Panc1 (cell line): ENCODE data around the gene CD151. TPM values are rescaled to one million over a fixed set of nuclear protein-coding genes. Genes with fewer than 3 reads are reported as not detected.

Experiments
- ATAC-seq: fragments of 200-7000 bp; cut with Tn5 transposase; 2 replicates; pipeline ENCODE4 v1.9.1; 2020; ENCODE audit warnings: mild to moderate bottlenecking, moderate library complexity
- BruUV-seq: library from RNA; stranded (reverse); fragments of 400-500 nt; replicated peaks from 2 replicates; lab custom pipeline; 2021; lab: Mats Ljungman, UMichigan
- CTCF ChIA-PET: fragments of 300-600 bp; sonication (Branson Sonifier 250); formaldehyde crosslinking; loops from one replicate; lab custom pipeline; 2022; ENCODE audit warnings: antibody characterized with exemption; lab: Charles Lee
- POLR2A ChIA-PET: fragments of 300-600 bp; sonication (Branson Sonifier 250); formaldehyde crosslinking; loops from one replicate; lab custom pipeline; 2022; ENCODE audit warnings: antibody characterized with exemption; lab: Charles Lee
- DNase-seq: peaks from one replicate; pipeline ENCODE4 v3.0.0-alpha.2; 2010; ENCODE audit warnings: low read depth, low spot score
- H3K27ac ChIP-seq: 2 replicates; pipeline ENCODE4 v1.5.1; 2011; ENCODE audit warnings: mild to moderate bottlenecking, low read length, inconsistent platforms
- H3K27me3 ChIP-seq: fragments of 200-500 bp; sonication (Bioruptor generic); 2 replicates; pipeline ENCODE4 v1.6.0; 2014; ENCODE audit warnings: low read length, inconsistent platforms; ENCODE audit not compliant: control insufficient read depth, insufficient read depth
- H3K36me3 ChIP-seq: fragments of 200-500 bp; sonication (Bioruptor generic); 2 replicates; pipeline ENCODE4 v1.5.1; 2014; ENCODE audit warnings: inconsistent platforms, mild to moderate bottlenecking, low read length, moderate library complexity; ENCODE audit not compliant: control insufficient read depth, insufficient read depth
- H3K4me1 ChIP-seq: 2 replicates; pipeline ENCODE4 v1.5.1; 2011; ENCODE audit warnings: inconsistent platforms, mild to moderate bottlenecking, low read length, moderate library complexity; ENCODE audit not compliant: control insufficient read depth, insufficient read depth
- H3K4me3 ChIP-seq, 2 experiments: 2 replicates each; pipeline ENCODE4 v1.5.1; 2011 to 2012; ENCODE audit warnings: low read depth in 2 of 2, low read length in 2 of 2, mild to moderate bottlenecking in 2 of 2, inconsistent platforms in 1 of 2, moderate library complexity in 1 of 2
- H3K9me3 ChIP-seq: fragments of 200-500 bp; sonication (Bioruptor generic); 2 replicates; pipeline ENCODE4 v1.5.1; 2014; ENCODE audit warnings: low read depth, mild to moderate bottlenecking, inconsistent platforms, low read length, moderate library complexity; ENCODE audit not compliant: control insufficient read depth, insufficient read depth
- CTCF ChIP-seq: fragments of 450-650 bp; IDR thresholded peaks from 2 replicates; pipeline ENCODE4 v1.5.1; 2017; ENCODE audit warnings: mild to moderate bottlenecking
- POLR2AphosphoS5 ChIP-seq: IDR thresholded peaks from 2 replicates; pipeline ENCODE4 v1.6.1; 2012; ENCODE audit warnings: mild to moderate bottlenecking, low read depth, low read length, moderate library complexity
- REST ChIP-seq, 2 experiments: IDR thresholded peaks; 2 replicates each; pipeline ENCODE4 v1.6.1; 2011 to 2012; ENCODE audit warnings: low read depth in 2 of 2, control low read depth in 1 of 2, low read length in 1 of 2, mild to moderate bottlenecking in 1 of 2, moderate library complexity in 1 of 2; ENCODE audit not compliant: insufficient read depth in 1 of 2
- SIN3A ChIP-seq: IDR thresholded peaks from 2 replicates; pipeline ENCODE4 v1.6.1; 2012; ENCODE audit warnings: low read depth, mild to moderate bottlenecking, low read length, moderate library complexity, borderline replicate concordance; ENCODE audit not compliant: insufficient read depth
- TCF7L2 ChIP-seq: IDR thresholded peaks from 2 replicates; pipeline ENCODE4 v1.6.1; 2011; ENCODE audit warnings: mild to moderate bottlenecking, low read depth, low read length, inconsistent platforms
- in situ Hi-C: cut with HindIII; loops from 2 replicates; pipeline ENCODE4 v1.10.0; 2016; ENCODE audit warnings: low sequenced_read_pairs, low pct_unique_long_range_greater_than_20kb
- intact Hi-C: fragments of 100-400 bp; cut with micrococcal nuclease; formaldehyde crosslinking; loops from one replicate; pipeline ENCODE4 v1.10.0; 2022; ENCODE audit not compliant: unreplicated experiment
- total RNA-seq: library from RNA; stranded (reverse); gene quantifications from one replicate; pipeline ENCODE4 v1.2.1, GENCODE V29; 2021; ENCODE audit not compliant: unreplicated experiment

CD151 gene
- total RNA-seq, 1 experiment from 2014 or later = 680 TPM

- BruUV-seq = no TSS peak
- H3K36me3 ChIP-seq = no peaks in the 10 kb centered on the region; the same call in none of the 2 replicates
- DNase-seq (no peak), ATAC-seq (peak; percentile 71)
- no peak for TF ChIP-seq TCF7L2
- no peak for TF ChIP-seq SIN3A
- peak; percentile 100 for TF ChIP-seq CTCF
- peak; percentile 68 for TF ChIP-seq POLR2AphosphoS5
- TF ChIP-seq REST (IDR thresholded peaks at IDR 0.05; ENCODE audit: insufficient read depth in 1 of 2, low read depth in 2 of 2, low read length in 1 of 2) = no peak
- peaks cover 42% of the 10 kb centered on the region for H3K4me1 ChIP-seq
- ChIA-PET CTCF (no interaction called here), POLR2A (interaction anchor here (0.7 kb wide), 1 partner anchor 8 kb away, joined by 7 read pairs; no protein-coding TSS in a partner anchor)
- H3K27me3 ChIP-seq = no peaks in the 10 kb centered on the region
- H3K27ac ChIP-seq = peak within 1 kb of the TSS; percentile 93
- H3K9me3 ChIP-seq = no peaks in the 10 kb centered on the region
- H3K4me3 ChIP-seq = peak within 1 kb of the TSS; percentile 71 to 86
- intact Hi-C loops (no loop called here), in situ Hi-C loops (no loop called here)
Measured at GRCh38 chr11:798093-798713, 34.5 kb upstream of the CD151 start, which contains the start of gene SLC25A22. TSS of gene SLC25A22 (minus strand) at chr11:798281. CDS start at chr11:795006, 3,275 bp downstream.

- no peaks in the 10 kb centered on the region for H3K27me3 ChIP-seq
- H3K27ac ChIP-seq = no peak overlapping the region
- intact Hi-C loops = no loop called here
- in situ Hi-C loops = no loop called here
- no peak for ATAC-seq
- POLR2A ChIA-PET = no interaction called here
- H3K4me3 ChIP-seq = no peak overlapping the region
- no peak for TF ChIP-seq POLR2AphosphoS5
- no peak for TF ChIP-seq SIN3A
- TF ChIP-seq TCF7L2 = no peak
- TF ChIP-seq REST (IDR thresholded peaks at IDR 0.05; ENCODE audit: insufficient read depth in 1 of 2, low read depth in 2 of 2, low read length in 1 of 2) = no peak
- TF ChIP-seq CTCF = no peak
- no peaks in the 10 kb centered on the region for H3K9me3 ChIP-seq
- BruUV-seq = TSS peak; percentile 54
- peaks cover 42% of the 10 kb centered on the region for H3K4me1 ChIP-seq
- no peak for DNase-seq
- CTCF ChIA-PET = no interaction called here
- H3K36me3 ChIP-seq = no peaks in the 10 kb centered on the region
Measured at GRCh38 chr11:799641-800316, 33.0 kb upstream of the CD151 start.
